Fibroblast of the aortic adventitia (primary cell): ENCODE measurements around the gene IQCH. TPM values are rescaled to one million over a fixed set of nuclear protein-coding genes. Genes with fewer than 3 reads are reported as not detected.
A peak's percentile ranks its signal among the peaks of the same experiment; 100 is the strongest.

Experiments
- DNase-seq: peaks from one replicate; pipeline ENCODE4 v3.0.0-alpha.2; 2010; ENCODE audit warnings: low read depth
- H3K4me3 ChIP-seq: 2 replicates; pipeline ENCODE4 v1.5.1; 2011; ENCODE audit warnings: low read depth, mild to moderate bottlenecking, control low read depth, low read length, moderate library complexity
- CTCF ChIP-seq: IDR thresholded peaks from 2 replicates; pipeline ENCODE4 v1.5.1; 2011; ENCODE audit warnings: mild to moderate bottlenecking, low read length, control low read depth, inconsistent platforms; ENCODE audit not compliant: insufficient read depth
- total RNA-seq: library from RNA; depleted of rRNA; stranded (reverse); fragments of >200 nt; gene quantifications from 2 replicates; pipeline ENCODE4 v1.2.3, GENCODE V29; 2012; ENCODE audit warnings: low replicate concordance

IQCH gene
- total RNA-seq, 1 donor, result 3.6 TPM

DNA sequence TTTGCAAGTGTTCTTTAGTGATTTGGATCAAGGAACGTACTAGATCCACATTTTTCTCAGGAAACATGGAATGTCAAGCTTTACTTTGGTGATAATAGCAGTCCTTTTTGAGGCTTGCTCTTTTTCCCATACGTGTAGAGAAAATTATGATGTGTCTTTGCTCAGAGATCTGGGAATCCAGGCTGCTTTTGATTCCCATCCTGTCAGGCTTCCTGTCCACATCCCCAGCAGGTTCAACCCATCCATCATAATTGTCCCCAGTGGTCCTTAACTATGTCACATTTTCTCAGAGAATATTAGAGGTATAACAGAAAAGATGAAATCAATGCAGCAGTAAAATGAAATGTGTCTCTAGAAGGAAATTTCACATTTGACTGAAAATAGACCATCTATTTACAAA lies 111.4 kb downstream of the IQCH start:
- no peak for TF ChIP-seq CTCF
- no peak overlapping the region for H3K4me3 ChIP-seq
- no peak for DNase-seq

- H3K4me3 ChIP-seq, result no peak overlapping the region
- TF ChIP-seq CTCF, result no peak
- no peak for DNase-seq
These were observed 112.3 kb downstream of the IQCH start for GRCh38 chr15:67366904-67367303.

DNA sequence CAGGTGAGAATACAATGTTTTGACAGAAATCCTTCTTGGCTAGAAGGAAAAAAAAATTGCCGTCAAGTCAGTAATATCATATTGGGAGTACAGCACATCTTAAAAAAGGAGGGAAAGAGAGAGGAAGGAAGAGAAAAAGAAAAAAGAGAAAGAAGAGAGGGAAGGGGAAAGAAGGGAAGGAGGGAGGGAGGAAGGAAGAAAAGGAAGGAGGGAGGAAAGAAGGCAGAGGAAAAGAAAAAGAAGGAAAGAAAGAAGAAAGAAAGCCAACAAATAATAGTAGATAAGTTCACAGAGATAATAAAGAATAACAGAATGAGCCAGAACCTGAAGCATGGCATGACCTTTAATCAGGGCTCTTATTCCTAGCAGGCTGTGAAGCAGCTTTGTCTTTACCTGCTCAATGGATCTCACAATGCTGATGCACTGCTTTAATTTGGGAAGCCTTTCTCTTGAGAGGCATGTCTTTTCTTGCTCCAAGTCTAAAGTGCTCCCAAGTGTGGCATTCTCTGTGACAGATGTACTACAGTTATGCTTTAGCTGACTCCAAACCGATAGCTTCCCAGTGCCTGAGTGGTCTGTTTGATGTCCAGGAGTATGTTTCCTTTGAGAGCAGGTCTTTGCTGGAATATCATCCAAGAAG lies 114.9 kb downstream of the IQCH start:
- no peak for DNase-seq
- no peak for TF ChIP-seq CTCF
- H3K4me3 ChIP-seq, result no peak overlapping the region

DNA sequence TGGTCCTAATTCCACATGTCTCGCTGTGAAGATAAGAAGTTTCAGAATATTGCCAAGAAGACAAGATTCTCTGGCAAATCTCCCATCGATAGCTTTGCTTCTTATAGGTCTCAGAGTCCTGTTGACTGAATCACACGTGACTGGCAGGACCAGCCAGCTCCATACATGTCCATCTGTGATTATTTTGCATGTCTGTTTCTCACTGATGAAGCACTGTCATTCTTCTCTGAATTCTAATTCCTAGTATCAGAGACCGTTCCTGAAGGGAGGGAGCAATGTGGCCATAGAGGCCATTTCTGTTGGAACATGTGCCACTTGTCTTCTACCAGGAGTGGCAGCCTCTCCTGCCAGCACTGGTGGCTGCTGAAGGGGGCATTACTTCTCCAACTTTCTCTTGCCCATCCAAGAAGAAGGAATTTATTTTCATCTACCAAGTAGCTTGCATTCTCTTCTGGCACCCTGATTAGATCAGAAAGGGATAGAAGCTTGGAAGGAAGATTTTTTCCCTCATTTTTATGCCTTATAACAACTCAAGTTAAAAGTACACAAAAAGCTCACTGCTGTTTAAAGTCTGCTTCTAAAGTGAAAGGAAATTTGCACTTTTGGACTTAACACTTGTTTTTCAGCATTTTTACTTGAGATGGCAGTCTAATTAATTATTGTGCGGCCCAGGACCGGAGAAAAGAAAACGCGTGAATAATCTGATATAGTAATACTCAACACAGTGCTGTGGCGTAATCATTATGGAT lies 115.8 kb downstream of the IQCH start:
- H3K4me3 ChIP-seq, result no peak overlapping the region
- no peak for TF ChIP-seq CTCF
- DNase-seq, result peak; percentile 1

DNA sequence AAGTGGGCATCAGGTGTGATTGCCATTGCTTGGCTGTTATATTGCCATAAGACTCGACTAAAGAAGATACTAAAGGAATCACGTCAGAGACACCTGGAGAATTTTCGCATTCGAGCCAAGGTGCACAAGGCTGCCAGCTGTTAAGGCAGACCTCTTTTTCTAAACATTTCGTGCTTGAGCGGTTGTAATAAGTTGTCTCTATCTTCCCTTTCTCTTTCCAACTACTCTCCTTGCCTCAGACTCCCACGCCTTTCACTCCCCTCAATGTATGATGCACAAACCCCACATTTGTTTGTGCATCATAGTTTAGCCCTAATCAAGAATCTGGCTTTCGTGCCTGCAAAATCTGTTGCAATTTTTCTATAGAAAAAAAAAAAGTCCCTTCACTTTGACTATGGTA lies 118.0 kb downstream of the IQCH start:
- no peak for TF ChIP-seq CTCF
- H3K4me3 ChIP-seq, result no peak overlapping the region
- DNase-seq, result no peak

DNA sequence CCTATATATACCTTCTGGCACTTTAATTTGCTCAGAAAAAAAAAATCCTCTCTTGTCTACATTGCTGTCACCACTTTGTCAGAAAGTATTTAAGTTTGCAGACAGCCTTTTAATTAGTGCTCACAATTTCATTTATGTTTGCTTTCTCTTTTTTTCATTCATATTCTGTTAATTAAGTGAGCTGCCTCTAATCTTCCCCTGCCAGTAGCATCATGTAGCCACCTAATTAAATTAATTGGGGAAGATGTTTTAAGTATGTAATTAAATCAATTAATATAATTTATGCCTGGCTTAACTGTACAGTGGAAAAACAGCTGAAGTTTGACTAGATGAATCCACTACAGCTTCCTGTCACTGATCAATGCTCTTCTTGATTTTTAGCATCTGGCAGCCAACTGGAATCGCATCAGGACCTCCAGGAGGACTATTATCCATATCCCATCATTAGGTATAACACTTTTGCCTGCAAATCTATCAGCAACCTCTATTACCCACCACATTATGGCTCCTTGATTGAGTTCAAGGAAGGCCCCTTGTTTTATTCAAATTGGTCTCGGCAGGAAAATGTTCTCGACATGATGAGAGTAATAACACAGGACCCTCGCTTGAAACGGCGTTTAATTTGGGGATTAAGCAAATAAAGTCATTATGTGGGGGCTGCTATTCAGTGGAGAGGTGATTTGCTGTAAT lies 118.5 kb downstream of the IQCH start:
- no peak for TF ChIP-seq CTCF
- no peak for DNase-seq
- H3K4me3 ChIP-seq, result no peak overlapping the region
